K562 (cell line): ENCODE measurements around the gene LYRM1. TPM values are rescaled to one million over a fixed set of nuclear protein-coding genes. Genes with fewer than 3 reads are reported as not detected.

ENCODE experiments used
- ATF1 ChIP-seq, 2 experiments: fragments of 450-650 bp in 1 of 2; IDR thresholded peaks; 2 replicates each; pipeline ENCODE4 v1.6.1; 2016; ENCODE audit warnings: missing compliant biosample characterization in 1 of 2, missing genetic modification characterization in 1 of 2
- BRCA1 ChIP-seq, 2 experiments: fragments of 450-650 bp in 1 of 2; sonication (generic) in 1 of 2; formaldehyde crosslinking in 1 of 2; IDR thresholded peaks; 2 replicates each; pipeline versions ENCODE4 v1.5.0 to v1.6.1; 2017 to 2020; ENCODE audit warnings: mild to moderate bottlenecking in 1 of 2, missing genetic modification reagents in 1 of 2
- BRF1 ChIP-seq: IDR thresholded peaks from 3 replicates; pipeline ENCODE4 v1.6.1; 2011; ENCODE audit warnings: borderline replicate concordance, mild to moderate bottlenecking; ENCODE audit not compliant: insufficient read length; ENCODE audit errors: extremely low read depth
- FOS ChIP-seq: IDR thresholded peaks from 3 replicates; pipeline ENCODE4 v1.6.1; 2011; ENCODE audit not compliant: insufficient read length; ENCODE audit errors: extremely low read depth
- GABPB1 ChIP-seq: sonication (generic); formaldehyde crosslinking; IDR thresholded peaks from 2 replicates; pipeline ENCODE4 v1.8.0; 2022; ENCODE audit warnings: mild to moderate bottlenecking, missing genetic modification reagents
- GTF2F1 ChIP-seq: IDR thresholded peaks from 2 replicates; pipeline ENCODE4 v1.6.1; 2011; ENCODE audit warnings: low read depth, low read length, improper control_type of control experiment
- HDAC8 ChIP-seq: fragments of 450-650 bp; IDR thresholded peaks from 2 replicates; pipeline ENCODE4 v1.6.1; 2016; ENCODE audit warnings: mild to moderate bottlenecking, missing genetic modification characterization, moderate library complexity, missing compliant biosample characterization
- JUNB ChIP-seq: fragments of 450-650 bp; formaldehyde crosslinking; conservative IDR thresholded peaks from 2 replicates; pipeline ENCODE4 v1.4.0; 2020; ENCODE audit warnings: mild to moderate bottlenecking
- KLF1 ChIP-seq: fragments of 450-650 bp; IDR thresholded peaks from 2 replicates; pipeline ENCODE4 v1.6.1; 2016; ENCODE audit warnings: missing genetic modification characterization, missing compliant biosample characterization
- MBD2 ChIP-seq: sonication (generic); IDR thresholded peaks from 2 replicates; pipeline ENCODE4 v1.6.1; 2016; ENCODE audit warnings: low read depth, borderline replicate concordance
- MEIS2 ChIP-seq: fragments of 450-650 bp; IDR thresholded peaks from 2 replicates; pipeline ENCODE4 v1.6.1; 2014; ENCODE audit warnings: mild to moderate bottlenecking; ENCODE audit not compliant: partially characterized antibody
- NELFE ChIP-seq: IDR thresholded peaks from 2 replicates; pipeline ENCODE4 v1.6.1; 2011; ENCODE audit warnings: mild to moderate bottlenecking; ENCODE audit not compliant: insufficient read depth, insufficient read length
- NFE2L1 ChIP-seq: fragments of 450-650 bp; IDR thresholded peaks from 2 replicates; pipeline ENCODE4 v1.6.1; 2016; ENCODE audit warnings: missing genetic modification characterization, low read depth, mild to moderate bottlenecking, missing compliant biosample characterization, moderate library complexity, borderline replicate concordance
- NFIC ChIP-seq: fragments of 450-650 bp; IDR thresholded peaks from 2 replicates; pipeline ENCODE4 v1.6.1; 2017; ENCODE audit warnings: mild to moderate bottlenecking, inconsistent platforms
- POLR2AphosphoS2 ChIP-seq: IDR thresholded peaks from 2 replicates; pipeline ENCODE4 v1.6.1; 2012; ENCODE audit warnings: low read length, improper control_type of control experiment
- RB1 ChIP-seq: fragments of 450-650 bp; IDR thresholded peaks from 2 replicates; pipeline ENCODE4 v1.6.1; 2017; ENCODE audit warnings: low read depth, mild to moderate bottlenecking
- SIRT6 ChIP-seq: IDR thresholded peaks from one replicate; pipeline ENCODE4 v1.6.1; 2012; ENCODE audit warnings: low read depth, mild to moderate bottlenecking, control low read depth, inconsistent platforms, low read length, moderate library complexity
- SRSF1 ChIP-seq: fragments of 200-400 bp; formaldehyde crosslinking; IDR thresholded peaks from 2 replicates; pipeline ENCODE4 v1.6.1; 2017; ENCODE audit warnings: mild to moderate bottlenecking, low read depth, low read length, moderate library complexity
- STAT5B ChIP-seq: fragments of 250-450 bp; sonication (Bioruptor Pico); IDR thresholded peaks from 2 replicates; pipeline ENCODE4 v1.8.0; 2021; ENCODE audit warnings: mild to moderate bottlenecking, inconsistent platforms
- ZNF212 ChIP-seq: fragments of 450-650 bp; formaldehyde crosslinking; IDR thresholded peaks from 2 replicates; pipeline ENCODE4 v1.4.0; 2020; ENCODE audit warnings: mild to moderate bottlenecking
- polyA plus RNA-seq, 8 experiments: library from polyadenylated mRNA; depleted of rRNA in 4 of 8; stranded (reverse) in 5 of 8; unstranded in 3 of 8; fragments of >200 nt; fragmentation: Nextera tagmentation in 2 of 8; fragmentation: Illumina TruSeq in 1 of 8; extraction: Ambion mirVana in 2 of 8; extraction: Trizol in 1 of 8; gene quantifications; 2 replicates each; pipeline versions ENCODE4 v1.2.1 to v1.2.3, GENCODE V29; 2011 to 2014; ENCODE audit warnings: inconsistent platforms in 1 of 8, missing spikeins in 1 of 8
- total RNA-seq, 7 experiments: library from RNA; depleted of rRNA in 6 of 7; stranded (reverse); fragments of >200 nt in 6 of 7; fragmentation: Illumina TruSeq in 2 of 7; extraction: Trizol in 2 of 7; gene quantifications; 2 replicates each; pipeline versions ENCODE4 v1.2.1 to v1.2.3, GENCODE V29; 2011 to 2021; ENCODE audit warnings: low replicate concordance in 1 of 7
- TF ChIP-seq, protein P1 (sequence below): fragments of 250-450 bp; sonication (Bioruptor Pico); IDR thresholded peaks from 2 replicates; pipeline ENCODE4 v1.4.0; 2020; ENCODE audit warnings: mild to moderate bottlenecking
- TF ChIP-seq, protein P2 (sequence below): fragments of 150-350 bp; IDR thresholded peaks from 2 replicates; pipeline ENCODE4 v1.6.1; 2014; ENCODE audit warnings: low read depth, mild to moderate bottlenecking, low read length, borderline replicate concordance
- TF ChIP-seq, protein P3 (sequence below): sonication (generic); formaldehyde crosslinking; IDR thresholded peaks from 2 replicates; pipeline ENCODE4 v1.8.1; 2022; ENCODE audit warnings: missing genetic modification reagents

LYRM1 gene
- total and polyA plus RNA-seq, 9 of the 15 experiments (the other 6 are each of a cell fraction or from before 2014, with no cell fraction given), result 17.5 to 44.1 (median 32.7) TPM

DNA sequence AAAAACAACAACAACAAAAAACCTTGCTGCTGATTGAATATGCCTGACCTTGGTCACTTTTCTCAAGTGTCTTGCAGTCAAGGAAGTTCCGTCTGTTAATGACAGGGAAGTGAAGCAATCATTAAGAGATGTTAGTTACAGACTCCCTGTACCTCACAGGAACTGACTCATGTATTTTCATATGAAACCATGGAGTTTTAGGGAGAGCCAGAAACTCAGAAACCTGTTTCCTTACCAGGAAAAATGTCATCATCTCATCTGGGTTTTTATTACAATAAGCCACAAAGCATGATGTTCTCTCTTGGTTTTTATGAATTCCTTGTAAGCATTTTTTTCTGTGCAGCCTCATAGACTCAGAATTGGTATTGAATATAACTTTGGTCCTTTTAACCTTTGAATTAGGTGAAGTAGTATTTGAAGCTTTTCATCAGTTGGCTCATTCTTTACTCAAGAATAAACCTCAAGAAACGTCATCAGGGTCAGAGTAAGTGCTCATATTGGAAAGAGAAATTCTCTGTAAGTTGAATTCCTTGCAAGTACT lies 10.3 kb downstream of the LYRM1 start (continued):
- no peak for TF ChIP-seq BRF1
- no peak for TF ChIP-seq KLF1 (tag)
- no peak for TF ChIP-seq SRSF1
- TF ChIP-seq ZNF212, result no peak
- TF ChIP-seq, protein P1, sequence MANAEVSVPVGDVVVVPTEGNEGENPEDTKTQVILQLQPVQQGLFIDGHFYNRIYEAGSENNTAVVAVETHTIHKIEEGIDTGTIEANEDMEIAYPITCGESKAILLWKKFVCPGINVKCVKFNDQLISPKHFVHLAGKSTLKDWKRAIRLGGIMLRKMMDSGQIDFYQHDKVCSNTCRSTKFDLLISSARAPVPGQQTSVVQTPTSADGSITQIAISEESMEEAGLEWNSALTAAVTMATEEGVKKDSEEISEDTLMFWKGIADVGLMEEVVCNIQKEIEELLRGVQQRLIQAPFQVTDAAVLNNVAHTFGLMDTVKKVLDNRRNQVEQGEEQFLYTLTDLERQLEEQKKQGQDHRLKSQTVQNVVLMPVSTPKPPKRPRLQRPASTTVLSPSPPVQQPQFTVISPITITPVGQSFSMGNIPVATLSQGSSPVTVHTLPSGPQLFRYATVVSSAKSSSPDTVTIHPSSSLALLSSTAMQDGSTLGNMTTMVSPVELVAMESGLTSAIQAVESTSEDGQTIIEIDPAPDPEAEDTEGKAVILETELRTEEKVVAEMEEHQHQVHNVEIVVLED, result no peak
- no peak for TF ChIP-seq GABPB1
- no peak for TF ChIP-seq BRCA1 (IDR thresholded peaks at IDR 0.05)
- no peak for TF ChIP-seq BRCA1 (CRISPR knock-in tag; IDR thresholded peaks at IDR 0.05)
- TF ChIP-seq NELFE, result no peak
- TF ChIP-seq MBD2, result no peak
- TF ChIP-seq POLR2AphosphoS2, result no peak
- no peak for TF ChIP-seq FOS
- TF ChIP-seq, protein P2, sequence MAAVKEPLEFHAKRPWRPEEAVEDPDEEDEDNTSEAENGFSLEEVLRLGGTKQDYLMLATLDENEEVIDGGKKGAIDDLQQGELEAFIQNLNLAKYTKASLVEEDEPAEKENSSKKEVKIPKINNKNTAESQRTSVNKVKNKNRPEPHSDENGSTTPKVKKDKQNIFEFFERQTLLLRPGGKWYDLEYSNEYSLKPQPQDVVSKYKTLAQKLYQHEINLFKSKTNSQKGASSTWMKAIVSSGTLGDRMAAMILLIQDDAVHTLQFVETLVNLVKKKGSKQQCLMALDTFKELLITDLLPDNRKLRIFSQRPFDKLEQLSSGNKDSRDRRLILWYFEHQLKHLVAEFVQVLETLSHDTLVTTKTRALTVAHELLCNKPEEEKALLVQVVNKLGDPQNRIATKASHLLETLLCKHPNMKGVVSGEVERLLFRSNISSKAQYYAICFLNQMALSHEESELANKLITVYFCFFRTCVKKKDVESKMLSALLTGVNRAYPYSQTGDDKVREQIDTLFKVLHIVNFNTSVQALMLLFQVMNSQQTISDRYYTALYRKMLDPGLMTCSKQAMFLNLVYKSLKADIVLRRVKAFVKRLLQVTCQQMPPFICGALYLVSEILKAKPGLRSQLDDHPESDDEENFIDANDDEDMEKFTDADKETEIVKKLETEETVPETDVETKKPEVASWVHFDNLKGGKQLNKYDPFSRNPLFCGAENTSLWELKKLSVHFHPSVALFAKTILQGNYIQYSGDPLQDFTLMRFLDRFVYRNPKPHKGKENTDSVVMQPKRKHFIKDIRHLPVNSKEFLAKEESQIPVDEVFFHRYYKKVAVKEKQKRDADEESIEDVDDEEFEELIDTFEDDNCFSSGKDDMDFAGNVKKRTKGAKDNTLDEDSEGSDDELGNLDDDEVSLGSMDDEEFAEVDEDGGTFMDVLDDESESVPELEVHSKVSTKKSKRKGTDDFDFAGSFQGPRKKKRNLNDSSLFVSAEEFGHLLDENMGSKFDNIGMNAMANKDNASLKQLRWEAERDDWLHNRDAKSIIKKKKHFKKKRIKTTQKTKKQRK, result no peak
- TF ChIP-seq MEIS2, result peak; percentile 49
- no peak for TF ChIP-seq JUNB (CRISPR knock-in tag)
- no peak for TF ChIP-seq STAT5B (CRISPR knock-in tag)
- no peak for TF ChIP-seq NFIC
- no peak for TF ChIP-seq SIRT6
- no peak for TF ChIP-seq GTF2F1
- TF ChIP-seq HDAC8 (tag), result no peak
- TF ChIP-seq NFE2L1 (tag), result no peak
- no peak for TF ChIP-seq ATF1 (CRISPR knock-in tag; IDR thresholded peaks at IDR 0.05)
- 0 out of 2 replicates have a peak, but pooled peaks have one; percentile 10 for TF ChIP-seq ATF1 (tag; IDR thresholded peaks at IDR 0.05)
- TF ChIP-seq RB1, result no peak
- TF ChIP-seq, protein P3, sequence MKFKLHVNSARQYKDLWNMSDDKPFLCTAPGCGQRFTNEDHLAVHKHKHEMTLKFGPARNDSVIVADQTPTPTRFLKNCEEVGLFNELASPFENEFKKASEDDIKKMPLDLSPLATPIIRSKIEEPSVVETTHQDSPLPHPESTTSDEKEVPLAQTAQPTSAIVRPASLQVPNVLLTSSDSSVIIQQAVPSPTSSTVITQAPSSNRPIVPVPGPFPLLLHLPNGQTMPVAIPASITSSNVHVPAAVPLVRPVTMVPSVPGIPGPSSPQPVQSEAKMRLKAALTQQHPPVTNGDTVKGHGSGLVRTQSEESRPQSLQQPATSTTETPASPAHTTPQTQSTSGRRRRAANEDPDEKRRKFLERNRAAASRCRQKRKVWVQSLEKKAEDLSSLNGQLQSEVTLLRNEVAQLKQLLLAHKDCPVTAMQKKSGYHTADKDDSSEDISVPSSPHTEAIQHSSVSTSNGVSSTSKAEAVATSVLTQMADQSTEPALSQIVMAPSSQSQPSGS (CRISPR knock-in tag), result no peak
